ENCODE data around the gene NCAPD2.
A peak's percentile ranks its signal among the peaks of the same experiment; 100 is the strongest.
"Not testable (repeated sequence)": the region's sequence is repeated elsewhere in the genome, so short reads cannot be mapped to it uniquely, and the experiment has no call there.

The NCAPD2 gene

GRCh38 chr12:6533923-6534694 lies 40.2 kb downstream of the NCAPD2 start, which contains the start of gene GAPDH:
TSS of gene GAPDH (plus strand) at chr12:6534517. CDS start at chr12:6534833, 316 bp downstream.
- peak; percentile 81 for DNase-seq (ENCODE audit: low read depth)

- no peak for DNase-seq (ENCODE audit: low read depth)
Observed at GRCh38 chr12:6534695-6534944, 40.7 kb downstream of the NCAPD2 start.

- no peak for DNase-seq (ENCODE audit: low read depth)
Observed at GRCh38 chr12:6534945-6535696, 41.2 kb downstream of the NCAPD2 start.

GRCh38 chr12:6535697-6535946 lies 41.7 kb downstream of the NCAPD2 start:
- DNase-seq (ENCODE audit: low read depth) = no peak

GRCh38 chr12:6535960-6536847 lies 42.3 kb downstream of the NCAPD2 start:
- no peak for DNase-seq (ENCODE audit: low read depth)

GRCh38 chr12:6536894-6537579 lies 43.1 kb downstream of the NCAPD2 start:
- no peak for DNase-seq (ENCODE audit: low read depth)

- DNase-seq (ENCODE audit: low read depth) = not testable (repeated sequence)
Observed at GRCh38 chr12:6537580-6538419, 43.9 kb downstream of the NCAPD2 start.

GRCh38 chr12:6538420-6539313 lies 44.8 kb downstream of the NCAPD2 start:
- DNase-seq (ENCODE audit: low read depth) = no peak

GRCh38 chr12:6539314-6539682 lies 45.4 kb downstream of the NCAPD2 start:
- DNase-seq (ENCODE audit: low read depth) = no peak

GRCh38 chr12:6539707-6540134 lies 45.8 kb downstream of the NCAPD2 start:
- DNase-seq (ENCODE audit: low read depth) = no peak

GRCh38 chr12:6540181-6540877 lies 46.4 kb downstream of the NCAPD2 start:
- no peak for DNase-seq (ENCODE audit: low read depth)

- DNase-seq (ENCODE audit: low read depth) = no peak
Observed at GRCh38 chr12:6541371-6542165, 47.7 kb downstream of the NCAPD2 start.

- no peak for DNase-seq (ENCODE audit: low read depth)
Observed at GRCh38 chr12:6542209-6543009, 48.5 kb downstream of the NCAPD2 start.

GRCh38 chr12:6546016-6546415 lies 52.1 kb downstream of the NCAPD2 start:
- no peak for DNase-seq (ENCODE audit: low read depth)

- no peak for DNase-seq (ENCODE audit: low read depth)
Observed at GRCh38 chr12:6547566-6547965, 53.7 kb downstream of the NCAPD2 start.

GRCh38 chr12:6547987-6548386 lies 54.1 kb downstream of the NCAPD2 start:
- no peak for DNase-seq (ENCODE audit: low read depth)

GRCh38 chr12:6548556-6548955 lies 54.7 kb downstream of the NCAPD2 start:
- DNase-seq (ENCODE audit: low read depth) = no peak
